Activated T-helper 1 cell treated with anti-CD3 and anti-CD28 coated beads, Interleukin-2, amount 50 U/mL, for 16 hours (primary cell): ENCODE results near the gene HDAC3.

Source experiments
- DNase-seq, 2 donors: peaks; one replicate each; pipeline ENCODE4 v3.0.0-alpha.2; 2020; ENCODE audit warnings: low read depth in 1 of 2, low spot score in 1 of 2

The HDAC3 gene

DNA sequence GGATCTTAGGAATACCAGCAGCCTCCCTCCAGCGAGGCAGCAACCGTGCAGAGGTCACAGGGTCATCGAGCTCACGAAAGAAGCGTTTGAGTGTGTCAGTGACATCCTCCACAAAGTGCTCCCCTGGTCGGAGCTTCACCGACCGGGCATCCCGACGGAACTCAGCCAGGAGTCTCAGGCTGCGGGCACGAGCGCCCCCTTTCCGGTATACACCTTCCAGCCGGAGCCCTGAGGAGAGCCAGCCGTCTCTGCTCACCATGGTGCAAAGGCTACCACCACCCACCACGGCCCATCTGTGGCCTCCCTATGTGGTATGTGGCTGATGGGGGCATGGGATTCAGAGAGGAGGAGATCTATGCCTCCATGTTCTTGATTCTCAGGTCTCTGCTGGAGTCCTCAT, 25.4 kb upstream of the HDAC3 start:
- no peak for DNase-seq

- DNase-seq, result no peak
Measured at GRCh38 chr5:141657937-141658545, 21.4 kb upstream of the HDAC3 start.

DNA sequence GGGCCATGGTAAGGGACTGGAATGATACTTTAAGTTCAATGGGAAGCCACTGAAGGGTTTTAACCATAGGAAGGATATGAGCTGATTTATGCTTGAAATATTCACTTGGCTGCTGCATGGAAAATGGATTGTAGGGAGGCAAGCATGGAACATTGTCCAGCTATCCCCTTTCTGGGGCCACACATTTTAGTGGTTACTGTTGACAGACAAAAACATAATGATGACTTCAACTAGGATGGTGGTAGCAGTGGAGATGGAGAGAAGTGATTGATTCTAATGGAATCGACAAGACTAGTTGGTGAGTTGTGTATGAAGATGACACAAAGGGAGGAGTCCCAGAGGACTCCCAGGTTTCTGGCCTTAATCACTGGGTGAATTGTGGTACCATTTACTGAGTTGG, 20.8 kb upstream of the HDAC3 start:
- no peak for DNase-seq

GRCh38 chr5:141656396-141656795, 19.7 kb upstream of the HDAC3 start:
- no peak for DNase-seq

GRCh38 chr5:141655020-141655419, 18.4 kb upstream of the HDAC3 start:
- no peak for DNase-seq

DNA sequence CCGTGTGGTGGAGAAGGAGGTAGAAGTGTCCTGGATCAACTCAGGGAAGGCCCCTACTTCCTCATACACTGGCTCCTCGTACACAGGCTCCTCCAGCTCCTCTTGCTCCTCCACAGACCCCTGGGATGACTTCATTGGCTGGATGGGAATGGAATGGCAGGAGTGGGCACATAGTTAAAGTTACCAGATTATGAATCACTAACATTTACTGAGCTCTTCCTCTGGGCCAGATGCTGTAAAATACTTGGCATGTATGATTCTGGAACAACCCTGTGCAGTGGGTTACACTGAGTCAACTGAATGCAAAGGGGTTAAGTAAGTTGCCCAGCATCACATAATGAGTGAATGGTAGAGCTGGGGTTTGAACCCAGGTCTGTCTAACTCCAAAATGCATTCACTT, 17.6 kb upstream of the HDAC3 start:
- no peak for DNase-seq

DNA sequence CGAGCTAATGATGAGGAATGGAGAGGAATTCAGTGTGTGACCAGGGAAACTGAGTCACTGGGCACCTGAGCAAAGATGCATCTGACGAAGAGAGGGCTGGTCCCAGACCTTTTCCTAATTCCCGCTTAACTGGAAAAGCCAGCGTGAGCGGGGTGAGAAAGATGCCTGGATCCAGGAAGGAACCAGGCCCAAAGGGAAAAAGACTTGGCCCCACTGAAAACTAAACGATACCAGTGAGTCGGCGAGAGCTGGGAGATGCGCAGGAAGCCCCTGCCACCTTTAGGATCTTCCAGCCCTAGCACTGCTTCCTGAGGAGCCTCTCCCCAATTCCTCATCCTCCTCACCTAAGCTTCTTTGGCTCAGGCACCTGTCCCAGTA, 15.1 kb upstream of the HDAC3 start:
- no peak for DNase-seq

- peak; percentile 65 to 73 for DNase-seq
Measured at GRCh38 chr5:141650851-141651727, 14.4 kb upstream of the HDAC3 start, which contains the start of gene FCHSD1. TSS of gene FCHSD1 (minus strand) at chr5:141651418. CDS start at chr5:141651368, 50 bp downstream.

DNA sequence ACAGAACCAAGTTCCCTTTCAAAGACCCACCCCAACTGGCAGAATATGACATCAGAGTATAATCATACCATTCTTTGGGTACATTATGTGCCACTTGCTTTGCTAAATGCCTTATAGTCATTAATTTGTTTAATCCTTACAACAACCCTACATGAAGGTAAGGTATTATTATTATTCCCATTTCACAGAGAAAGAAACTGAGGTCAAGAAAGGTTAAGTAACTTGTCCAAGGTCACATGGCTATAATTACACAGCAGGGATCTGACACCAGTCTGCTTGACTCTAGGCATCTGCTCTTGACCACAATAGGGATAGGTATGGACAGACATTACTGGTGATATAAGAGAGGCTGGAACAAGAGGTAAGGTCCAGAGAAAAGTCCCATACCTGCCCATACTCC, 13.3 kb upstream of the HDAC3 start:
- no peak for DNase-seq

- DNase-seq, result no peak
Measured at GRCh38 chr5:141649056-141649688, 12.5 kb upstream of the HDAC3 start.

DNA sequence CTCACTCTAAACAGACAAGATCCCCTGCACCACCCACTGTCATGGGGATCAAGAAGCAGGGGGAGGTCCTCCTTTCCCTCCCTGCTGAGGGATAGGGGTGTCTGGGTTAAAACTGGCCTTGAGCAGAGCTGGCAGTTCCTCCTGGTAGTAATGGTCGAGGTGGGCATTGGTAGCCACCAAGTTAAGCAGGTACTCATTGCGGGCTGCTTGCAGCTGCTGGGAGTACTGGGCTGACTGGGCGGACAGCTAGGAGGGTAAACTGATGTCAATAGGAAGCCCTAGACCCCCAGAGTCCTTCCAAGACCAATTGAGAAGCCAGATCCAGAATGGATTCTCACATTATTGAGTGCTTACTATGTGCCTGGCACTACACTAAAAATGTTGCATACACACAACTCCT, 11.2 kb upstream of the HDAC3 start:
- no peak for DNase-seq

DNA sequence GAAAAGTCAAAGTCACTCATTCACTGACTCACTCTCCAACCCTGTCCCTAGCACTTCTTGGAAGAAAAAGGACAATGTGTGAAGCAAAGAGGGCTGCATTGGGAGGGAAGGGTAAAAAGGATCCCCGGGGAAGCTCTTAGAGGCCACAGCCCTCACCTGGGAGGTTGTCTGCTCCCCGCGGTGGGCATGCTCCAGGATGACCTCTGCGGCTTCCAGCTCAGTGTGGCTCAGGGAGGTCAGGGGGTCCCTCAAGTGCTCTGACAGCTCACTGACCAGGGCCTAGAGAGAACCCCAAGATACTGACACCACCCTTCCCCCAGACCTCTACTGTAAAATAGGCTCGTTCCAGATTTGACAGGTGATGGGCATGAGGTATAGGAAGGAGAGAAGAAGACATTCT, 10.6 kb upstream of the HDAC3 start:
- no peak for DNase-seq

DNA sequence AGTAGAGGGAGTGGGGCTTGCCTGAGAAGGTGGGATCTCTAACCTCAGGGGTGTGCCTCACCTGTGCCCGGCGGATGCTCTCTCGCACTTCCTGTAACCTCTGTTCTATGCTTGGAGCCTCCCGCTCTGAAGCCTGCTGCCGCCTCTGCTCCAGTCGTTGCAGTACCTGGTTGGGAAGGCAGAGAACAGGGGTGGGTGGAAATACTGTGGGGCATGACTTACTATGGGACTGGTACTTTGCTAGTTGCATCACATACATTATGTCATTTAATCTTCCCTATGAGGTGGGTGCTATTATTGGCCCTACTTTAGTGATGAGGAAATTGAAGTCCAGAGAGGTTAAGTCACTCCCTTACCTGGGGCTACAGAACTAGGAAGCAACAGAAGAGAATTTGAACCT, 9.4 kb upstream of the HDAC3 start:
- no peak for DNase-seq

DNA sequence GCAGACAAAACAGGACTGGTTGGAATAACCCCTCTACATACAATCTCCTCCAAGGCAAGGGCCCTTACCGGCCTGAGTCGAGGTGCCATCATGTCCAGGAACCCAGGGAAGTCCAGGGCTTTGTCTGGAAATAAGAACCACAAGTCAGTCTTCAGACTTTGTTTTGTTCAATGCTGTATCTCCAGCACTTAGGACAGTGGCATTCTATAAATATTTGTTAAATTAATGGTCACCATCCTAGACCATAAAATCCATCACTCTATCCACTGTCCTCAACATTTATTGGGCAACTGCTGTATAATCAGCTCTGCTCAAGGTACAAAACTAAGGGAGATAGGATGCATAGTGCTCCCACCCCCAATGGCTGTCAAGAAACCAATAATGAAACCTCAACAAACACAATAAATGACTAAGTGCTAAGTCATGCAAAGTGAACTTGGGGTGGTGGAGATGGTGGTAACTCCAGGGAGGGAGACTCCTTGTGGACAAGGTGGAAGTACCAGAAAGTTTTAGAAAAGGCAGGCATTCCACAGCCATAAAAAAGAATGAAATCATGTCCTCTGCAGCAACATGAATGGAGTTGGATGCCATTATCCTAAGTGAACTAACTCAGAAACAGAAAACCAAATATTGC, 5.1 kb upstream of the HDAC3 start:
- no peak for DNase-seq

GRCh38 chr5:141640698-141641097, 4.0 kb upstream of the HDAC3 start:
- DNase-seq, result no peak

GRCh38 chr5:141640051-141640415, 3.4 kb upstream of the HDAC3 start:
- DNase-seq, result no peak

DNA sequence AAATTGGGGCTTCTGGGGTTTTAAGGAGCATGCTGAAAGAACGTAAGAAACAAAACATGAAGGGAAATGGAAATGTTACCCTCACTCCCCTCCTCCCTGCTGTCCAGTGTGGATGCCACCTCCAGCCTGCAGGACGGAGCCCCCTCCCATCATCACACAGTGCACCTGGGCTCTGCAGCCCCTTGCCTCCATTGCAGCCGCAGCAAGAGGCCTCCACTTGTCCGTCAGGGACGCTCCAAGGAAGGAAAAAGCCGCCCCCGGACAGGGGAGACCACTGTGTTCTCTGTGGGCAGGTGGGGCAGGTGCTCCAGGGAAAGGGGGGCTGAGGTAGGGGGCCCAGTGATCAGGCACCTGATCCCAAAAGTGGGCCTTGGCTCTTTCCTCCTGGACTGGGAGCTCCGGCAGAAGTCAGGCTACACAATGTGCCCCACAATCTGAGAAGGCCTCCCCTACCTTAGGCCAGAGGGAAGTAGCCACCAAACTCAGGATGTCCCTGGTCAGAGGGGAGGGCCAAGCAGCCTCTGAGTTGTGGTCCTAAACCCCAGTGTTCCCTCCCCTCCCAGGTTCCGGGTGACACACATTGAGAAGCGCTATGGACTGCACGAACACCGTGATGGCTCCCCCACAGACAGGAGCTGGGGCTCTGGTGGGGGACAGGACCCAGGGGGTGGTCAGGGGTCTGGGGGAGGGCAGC, 2.9 kb upstream of the HDAC3 start:
- DNase-seq, result no peak

DNA sequence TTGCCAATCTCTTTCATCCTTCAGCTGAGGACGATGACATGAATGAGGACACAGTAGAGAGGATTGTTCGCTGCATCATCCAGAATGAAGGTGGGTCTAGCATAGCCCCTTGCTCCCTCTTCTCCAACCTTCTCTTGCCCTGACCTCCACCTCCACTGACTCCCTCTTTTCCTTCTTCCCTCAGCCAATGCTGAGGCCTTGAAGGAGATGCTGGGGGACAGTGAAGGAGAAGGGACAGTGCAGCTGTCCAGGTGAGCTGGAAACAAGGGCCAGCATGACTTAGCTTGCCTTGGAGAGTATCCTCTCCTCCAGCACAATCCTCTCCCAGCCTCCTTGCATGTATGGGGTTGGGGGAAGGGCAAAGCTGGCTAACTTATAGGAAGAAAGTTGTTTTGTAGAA, 2.1 kb upstream of the HDAC3 start:
- DNase-seq, result no peak

DNA sequence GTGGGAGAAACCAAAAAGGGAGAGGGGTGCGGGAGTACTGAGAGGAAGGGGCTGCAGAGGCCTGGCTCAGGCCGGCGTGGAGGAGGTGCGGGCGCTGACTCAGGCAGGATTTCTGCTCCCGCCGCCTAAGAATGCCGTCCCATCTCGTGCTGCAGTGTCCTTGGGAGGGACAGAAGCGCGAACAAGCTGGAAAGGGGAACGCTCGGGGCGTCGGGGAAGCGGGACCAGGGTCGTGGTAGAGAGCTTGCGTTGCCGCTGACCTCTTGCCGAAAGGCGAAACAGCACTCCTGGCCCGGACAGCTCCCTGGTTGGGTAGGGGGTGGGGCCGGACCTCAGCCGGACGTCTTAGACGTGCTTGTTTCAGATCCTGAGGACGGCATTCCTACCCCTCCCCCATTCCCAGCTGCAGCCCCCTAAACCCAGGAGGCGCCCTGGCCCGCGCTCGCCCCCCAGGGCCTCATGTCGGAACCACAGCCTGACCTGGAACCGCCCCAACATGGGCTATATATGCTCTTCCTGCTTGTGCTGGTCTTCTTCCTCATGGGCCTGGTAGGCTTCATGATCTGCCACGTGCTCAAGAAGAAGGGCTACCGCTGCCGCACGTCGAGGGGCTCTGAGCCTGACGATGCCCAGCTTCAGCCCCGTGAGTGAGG, 1.2 kb upstream of the HDAC3 start:
- peak; percentile 29 to 42 for DNase-seq

- DNase-seq, result peak; percentile 18 to 49
Measured at GRCh38 chr5:141637123-141637766, 596 bp upstream of the HDAC3 start.
